ENCODE data around the gene ANKRD6.

Gene ANKRD6

DNA sequence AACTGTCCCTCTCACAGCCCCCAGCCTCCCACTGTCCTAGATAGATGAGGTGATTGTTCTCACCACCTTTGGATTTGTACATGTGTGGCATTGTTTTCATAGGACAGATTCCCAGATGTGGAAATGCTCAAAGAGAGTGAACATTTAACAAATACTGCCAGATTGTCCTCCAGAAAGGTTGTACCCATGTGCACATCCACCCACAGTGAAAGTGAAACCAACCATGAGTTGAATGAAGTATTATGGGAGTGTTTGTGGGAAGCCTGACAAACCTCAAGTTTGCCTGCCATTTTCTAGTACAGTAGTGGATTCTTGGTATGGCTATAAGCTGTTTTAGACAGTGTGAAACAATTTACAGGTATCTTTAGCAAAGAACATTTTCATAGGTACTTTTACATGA is 42.7 kb downstream of the ANKRD6 start:
- no peak for DNase-seq

DNA sequence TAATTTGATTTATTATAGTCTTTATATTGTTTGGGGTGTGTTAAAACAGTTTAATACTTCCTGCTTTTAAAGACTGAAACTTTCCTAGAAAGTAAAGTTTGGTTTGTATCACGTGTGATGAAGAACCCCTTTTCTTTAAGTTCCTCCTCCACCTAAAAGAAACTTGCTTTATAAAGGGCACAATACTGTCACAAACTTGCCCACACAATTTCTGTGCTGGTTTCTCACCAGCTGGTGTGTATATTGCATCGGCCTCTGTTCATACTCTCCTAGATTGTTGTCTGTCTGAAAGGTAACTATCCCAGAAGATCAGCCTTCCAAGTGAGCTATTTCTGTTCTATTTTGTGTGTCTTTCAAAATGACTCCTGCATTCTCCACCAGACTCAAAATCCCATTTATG is 46.9 kb downstream of the ANKRD6 start:
- no peak for DNase-seq

GRCh38 chr6:89481695-89482094 is 48.7 kb downstream of the ANKRD6 start:
- no peak for DNase-seq

DNA sequence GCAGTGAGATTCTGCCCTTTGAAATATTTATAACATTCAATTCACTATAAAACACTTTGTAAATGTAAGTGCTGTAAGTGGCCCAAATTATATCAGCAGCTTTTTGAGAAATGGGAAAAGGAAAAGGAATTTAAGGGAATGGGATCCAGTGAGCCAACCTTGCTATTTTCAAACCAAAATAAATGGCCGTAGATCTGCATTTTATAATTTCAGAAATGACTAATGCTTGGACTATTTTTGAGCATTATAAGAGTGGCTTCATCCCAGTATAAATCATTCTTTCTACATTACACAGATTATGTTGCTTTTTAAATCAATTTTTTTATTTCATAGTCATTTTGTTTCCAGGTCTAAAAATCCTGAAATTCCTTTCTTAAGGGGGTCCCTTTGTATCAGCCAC is 49.2 kb downstream of the ANKRD6 start:
- no peak for DNase-seq

GRCh38 chr6:89483111-89483720 is 50.3 kb downstream of the ANKRD6 start:
- no peak for DNase-seq

GRCh38 chr6:89485320-89485719 is 52.4 kb downstream of the ANKRD6 start:
- no peak for DNase-seq

- no peak for DNase-seq
Observed at GRCh38 chr6:89487864-89488263, 54.9 kb downstream of the ANKRD6 start.

DNA sequence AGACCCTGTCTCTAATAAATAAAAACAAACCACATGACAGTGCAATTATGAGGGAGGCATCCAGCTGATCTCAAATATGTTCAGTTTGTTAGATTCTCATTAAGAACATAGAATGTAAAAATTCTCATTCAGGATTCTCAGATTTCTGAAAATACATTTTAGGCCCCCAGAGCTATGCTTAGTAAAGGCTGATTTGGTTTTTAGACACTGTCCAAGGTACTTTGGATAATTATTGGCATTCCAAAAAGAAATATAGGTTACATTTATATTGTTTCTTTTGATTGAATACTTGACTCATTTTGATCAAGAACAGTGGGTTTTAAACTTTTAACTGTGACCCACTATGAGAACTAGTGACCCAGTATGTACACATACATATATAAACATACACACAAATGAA is 55.5 kb downstream of the ANKRD6 start:
- DNase-seq: no peak

GRCh38 chr6:89489078-89489477 is 56.1 kb downstream of the ANKRD6 start:
- no peak for DNase-seq

DNA sequence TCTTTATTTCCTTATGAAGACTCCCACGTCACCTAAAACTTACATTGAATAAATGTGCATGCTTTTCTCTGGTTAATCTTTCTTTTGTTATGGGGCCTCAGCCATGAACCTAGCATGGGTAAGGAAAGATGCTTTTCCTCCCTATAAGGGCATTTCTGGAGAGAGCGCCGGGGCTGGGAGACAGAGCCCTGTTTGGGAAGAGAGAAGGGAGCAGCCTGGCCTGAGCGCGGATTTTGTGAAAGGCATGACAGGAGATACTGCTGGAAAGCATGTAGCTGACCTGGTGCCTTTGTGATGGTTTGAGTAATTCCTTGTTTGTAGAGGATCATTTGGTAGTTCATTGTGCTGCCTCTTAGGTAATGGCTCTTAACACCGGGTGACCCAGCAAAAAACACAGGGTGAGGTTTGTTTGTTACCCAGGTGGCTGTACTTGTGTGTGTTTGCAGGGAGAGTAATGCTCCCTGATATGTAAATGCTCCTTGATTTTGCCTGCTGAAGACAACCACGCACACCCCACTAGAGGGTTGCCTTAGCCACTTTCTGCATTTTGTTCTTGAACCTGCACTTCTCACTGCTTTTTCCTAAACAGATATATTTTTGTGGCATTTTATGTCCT is 59.2 kb downstream of the ANKRD6 start:
- DNase-seq: no peak

GRCh38 chr6:89494131-89494793 is 61.3 kb downstream of the ANKRD6 start:
- DNase-seq: no peak

DNA sequence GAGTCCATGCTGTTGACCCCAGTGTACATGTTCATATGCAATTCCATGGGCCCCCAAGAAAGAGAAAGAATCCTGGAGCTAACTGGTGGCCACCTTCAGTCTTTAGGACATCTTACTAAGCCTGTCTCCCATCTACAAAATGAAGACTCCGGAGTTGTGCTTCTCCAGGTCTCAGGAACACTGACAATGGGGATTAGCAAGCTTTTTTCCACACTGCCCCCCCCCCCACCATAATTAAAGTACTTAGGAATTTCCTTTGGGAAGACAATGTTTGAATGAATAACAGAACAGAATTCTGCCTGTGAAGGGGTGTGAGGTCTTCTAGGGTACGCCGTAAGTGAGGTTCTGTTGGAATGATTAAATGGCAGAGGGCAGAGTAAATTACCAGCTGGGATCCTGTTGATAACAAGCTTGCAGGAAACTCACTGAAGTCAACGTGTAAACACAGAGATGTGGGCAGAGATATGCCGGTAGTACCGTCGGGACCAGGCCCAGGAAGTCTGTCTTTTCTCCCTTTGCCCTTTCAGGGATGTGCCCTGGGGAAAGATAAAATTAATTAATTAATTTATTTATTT is 63.1 kb downstream of the ANKRD6 start:
- no peak for DNase-seq

DNA sequence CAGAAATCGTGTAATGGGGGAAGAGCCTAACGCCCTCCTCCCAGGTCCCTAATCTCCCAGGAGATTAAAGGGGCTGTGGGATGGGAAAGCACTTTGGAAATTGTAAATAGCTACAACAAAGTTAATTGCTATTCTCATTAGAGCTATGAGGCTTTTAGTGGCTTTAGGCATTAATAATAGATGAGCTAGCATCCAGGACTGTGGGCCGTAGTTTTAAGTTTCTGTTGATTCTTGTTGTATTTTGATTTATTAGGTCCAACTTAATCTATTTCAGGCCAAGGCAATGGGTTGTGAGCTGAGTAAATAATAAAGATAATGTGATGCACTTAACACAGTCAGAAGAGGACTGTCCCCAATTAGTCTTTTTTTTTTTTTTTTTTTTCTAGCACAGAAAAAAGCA is 67.7 kb downstream of the ANKRD6 start:
- DNase-seq: no peak

DNA sequence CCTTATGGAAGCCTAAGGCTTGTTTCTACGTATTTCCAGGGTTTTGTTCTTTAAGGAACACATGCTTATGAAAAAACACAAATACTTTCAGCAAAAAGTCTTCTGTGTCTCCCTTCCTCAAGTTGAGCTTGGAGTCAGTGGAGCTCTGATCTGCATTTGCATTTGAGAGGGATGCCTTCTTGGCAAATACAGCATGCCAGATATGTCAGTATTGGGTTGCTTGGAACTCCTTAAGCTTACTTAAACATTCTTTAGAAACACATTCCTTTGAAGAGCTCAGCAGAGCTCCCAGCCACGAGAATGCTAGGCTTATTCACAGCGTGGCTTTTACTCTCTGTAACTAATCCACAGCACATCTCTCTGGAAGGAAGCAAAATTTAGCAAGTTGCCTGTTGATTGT is 68.3 kb downstream of the ANKRD6 start:
- DNase-seq: no peak

- no peak for DNase-seq
Observed at GRCh38 chr6:89501753-89502152, 68.8 kb downstream of the ANKRD6 start.

DNA sequence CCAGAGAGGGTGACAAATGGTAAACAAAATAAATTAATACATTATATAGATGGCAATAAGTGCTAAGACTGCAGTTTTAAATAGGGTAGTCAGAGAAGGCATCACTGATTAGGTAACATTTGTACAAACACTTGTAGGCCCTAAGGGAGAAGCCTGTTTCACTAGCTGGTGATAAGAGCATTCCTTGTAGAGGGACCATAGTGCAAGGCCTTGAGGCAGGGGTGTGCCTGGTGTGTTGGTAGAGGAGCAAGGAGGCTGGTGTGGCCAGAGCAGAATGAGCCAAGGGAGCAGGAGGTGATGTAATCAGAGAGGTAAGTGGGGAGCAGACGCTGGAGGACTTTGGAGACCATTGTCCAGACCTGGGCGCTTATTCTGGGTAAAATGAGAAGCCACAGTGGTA is 70.7 kb downstream of the ANKRD6 start:
- DNase-seq: no peak

DNA sequence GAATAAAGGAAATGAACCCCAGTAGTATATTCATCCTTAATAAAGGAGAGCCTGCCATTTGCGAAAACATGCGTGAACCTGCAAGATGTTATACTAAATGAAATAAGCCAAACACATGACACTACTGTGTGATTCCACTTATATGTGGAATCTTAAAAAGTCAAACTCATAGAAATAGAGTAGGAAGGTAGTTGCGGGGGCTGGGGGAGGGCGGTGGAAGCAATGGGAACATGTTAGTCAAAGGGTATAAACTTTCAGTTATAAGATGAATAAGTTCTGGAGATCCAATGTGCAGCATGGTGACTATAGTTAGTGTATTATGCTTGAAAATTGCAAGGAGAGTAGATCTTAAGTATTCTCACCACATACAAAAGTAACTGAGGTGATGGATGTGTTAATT is 72.9 kb downstream of the ANKRD6 start:
- DNase-seq: no peak

GRCh38 chr6:89506716-89507617 is 74.0 kb downstream of the ANKRD6 start:
- no peak for DNase-seq

DNA sequence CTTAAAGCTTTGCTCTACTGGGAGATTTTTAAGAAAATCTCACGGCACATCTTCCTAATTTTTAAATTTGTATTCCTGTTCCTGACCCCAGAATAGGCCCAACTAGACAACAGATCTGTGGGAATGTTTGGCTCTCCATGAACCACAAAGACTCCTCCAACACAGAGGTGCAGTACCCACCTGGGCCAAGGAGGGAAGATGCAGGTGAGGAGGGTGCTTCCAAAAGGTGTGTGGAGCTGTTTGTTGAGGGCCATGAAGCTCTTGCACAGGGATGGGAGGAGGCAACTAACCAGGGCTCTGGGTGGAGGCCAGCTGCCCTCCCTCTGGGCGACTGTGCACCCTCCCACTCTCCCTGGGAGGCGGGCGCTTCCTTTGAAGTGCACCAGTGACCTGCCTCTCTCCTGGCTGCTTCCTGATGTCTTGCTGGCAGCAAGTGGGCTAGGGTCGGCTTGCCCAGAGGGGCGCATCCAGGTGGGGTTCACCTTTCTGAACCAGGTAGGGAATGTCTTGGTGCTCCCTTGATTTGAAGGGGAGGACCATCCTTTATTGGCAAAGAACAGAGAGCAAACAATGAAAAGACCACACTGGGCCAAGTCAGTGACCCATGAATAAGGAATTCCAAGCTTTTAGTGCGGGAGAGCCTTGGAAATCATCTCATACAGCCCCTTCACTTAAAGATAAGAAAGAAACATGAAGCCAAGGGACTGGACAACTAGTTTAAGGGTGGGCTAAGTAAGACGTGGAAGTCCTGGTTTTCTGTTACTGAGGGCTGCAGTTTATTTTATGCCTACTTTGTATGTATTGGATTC is 76.0 kb downstream of the ANKRD6 start:
- no peak for DNase-seq

GRCh38 chr6:89509777-89510281 is 76.9 kb downstream of the ANKRD6 start:
- DNase-seq: no peak

DNA sequence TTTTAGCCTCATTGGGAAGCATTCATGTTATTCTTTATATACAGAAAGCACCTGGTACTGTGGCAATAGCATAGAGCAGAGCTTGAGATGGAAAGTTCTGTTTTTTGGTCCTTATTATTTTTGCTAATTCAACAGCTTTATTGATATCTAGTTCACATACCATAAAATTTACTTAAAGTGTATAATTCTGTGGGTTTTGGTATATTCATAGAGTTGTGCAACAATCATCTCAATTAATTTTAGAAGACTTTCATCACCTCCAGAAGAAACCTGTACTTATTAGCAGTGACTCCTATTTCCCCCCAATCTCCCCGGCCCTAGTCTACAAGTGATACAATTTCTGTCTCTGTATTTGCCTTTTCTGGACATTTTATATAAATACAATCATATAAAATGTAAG is 77.4 kb downstream of the ANKRD6 start:
- no peak for DNase-seq
